ENCODE results near the gene RBM47.
A peak's percentile ranks its signal among the peaks of the same experiment; 100 is the strongest.
"Not testable (repeated sequence)": the region's sequence is repeated elsewhere in the genome, so short reads cannot be mapped to it uniquely, and the experiment has no call there.

Gene RBM47

GRCh38 chr4:40548256-40548655 lies 81.4 kb downstream of the RBM47 start:
- DNase-seq (ENCODE audit: low read depth): no peak
- no peak for TF ChIP-seq CTCF (conservative IDR thresholded peaks at IDR 0.05; ENCODE audit: low read depth, low read length)
- no peak overlapping the region for H3K4me3 ChIP-seq (ENCODE audit: low read length)

DNA sequence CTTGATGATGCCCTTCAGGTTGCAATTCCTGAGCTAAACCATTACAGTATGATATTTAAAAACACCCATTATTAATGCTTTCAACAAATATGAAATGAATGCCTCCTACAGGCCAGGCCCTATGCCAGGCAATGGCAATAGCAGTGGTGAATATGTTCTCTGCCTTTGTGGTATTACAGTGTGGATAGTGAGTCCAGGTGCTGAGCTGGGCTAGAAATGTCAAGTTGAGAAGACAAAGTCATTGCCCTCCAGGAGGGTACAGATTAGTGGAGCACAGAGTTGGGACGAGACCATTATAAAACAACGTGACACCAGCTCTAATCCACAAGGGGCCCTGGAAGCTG lies 81.9 kb downstream of the RBM47 start:
- no peak for DNase-seq (ENCODE audit: low read depth)
- no peak overlapping the region for H3K4me3 ChIP-seq (ENCODE audit: low read length)
- TF ChIP-seq CTCF (conservative IDR thresholded peaks at IDR 0.05; ENCODE audit: low read depth, low read length): peak; percentile 16

DNA sequence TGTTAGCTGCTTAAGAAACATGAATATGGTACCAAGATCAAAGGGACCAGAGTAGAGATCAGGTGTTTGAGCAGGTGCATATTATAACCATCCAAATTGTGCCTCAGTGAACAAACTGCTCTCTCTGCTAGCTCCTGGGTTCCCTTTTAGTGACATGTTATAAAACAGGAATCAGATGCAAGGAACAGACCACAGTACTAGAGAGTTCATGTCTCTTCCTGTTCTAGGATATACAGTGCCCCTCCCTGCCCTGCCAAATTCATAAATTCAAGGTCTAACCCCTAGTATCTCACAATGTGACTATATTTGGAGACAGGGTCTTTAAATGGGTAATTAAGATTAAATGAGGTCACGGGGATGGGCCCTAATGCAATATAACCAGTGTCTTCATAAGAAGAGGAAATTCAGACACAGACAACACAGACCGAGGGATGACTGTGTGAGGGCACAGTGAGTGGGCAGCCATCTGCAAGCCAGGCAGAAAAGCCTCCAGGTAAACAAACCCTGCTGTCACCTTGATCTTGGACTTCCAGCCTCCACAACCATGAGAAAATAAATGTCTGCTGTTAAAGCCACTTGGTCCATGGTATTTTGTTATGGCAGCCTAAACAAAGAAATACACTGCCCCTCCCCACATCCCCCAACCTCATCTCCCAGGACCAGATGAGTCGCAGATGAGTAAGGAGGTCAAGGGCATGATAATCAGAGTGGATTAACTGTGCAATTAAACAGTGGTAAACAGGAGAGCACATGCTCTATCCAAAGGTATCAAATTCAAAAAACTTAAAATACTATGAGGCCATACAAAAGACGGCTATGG lies 82.5 kb downstream of the RBM47 start:
- H3K4me3 ChIP-seq (ENCODE audit: low read length): no peak overlapping the region
- no peak for DNase-seq (ENCODE audit: low read depth)
- TF ChIP-seq CTCF (conservative IDR thresholded peaks at IDR 0.05; ENCODE audit: low read depth, low read length): no peak

DNA sequence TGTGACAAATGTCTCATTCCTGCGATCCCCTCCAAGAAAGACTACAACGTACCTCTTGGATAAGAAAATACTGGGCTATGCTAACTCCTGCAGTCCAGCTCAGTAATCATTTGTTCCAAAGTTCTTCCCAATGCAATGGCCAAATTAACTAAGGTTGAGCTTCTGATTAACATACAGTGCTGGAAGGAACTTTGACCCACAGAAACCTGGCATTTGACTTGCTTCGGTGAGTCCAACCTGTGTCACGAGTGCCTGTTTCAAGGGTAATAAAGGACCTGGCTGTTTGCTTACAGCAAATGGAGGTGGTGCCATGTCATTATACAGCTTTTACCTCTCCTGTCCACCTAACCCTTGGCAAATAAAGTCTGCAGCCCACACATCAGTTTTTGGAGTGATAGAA lies 83.2 kb downstream of the RBM47 start:
- H3K4me3 ChIP-seq (ENCODE audit: low read length): no peak overlapping the region
- TF ChIP-seq CTCF (conservative IDR thresholded peaks at IDR 0.05; ENCODE audit: low read depth, low read length): no peak
- DNase-seq (ENCODE audit: low read depth): no peak

- not testable (repeated sequence) for H3K4me3 ChIP-seq (ENCODE audit: low read length); DNase-seq (ENCODE audit: low read depth)
These were observed 84.2 kb downstream of the RBM47 start for GRCh38 chr4:40545487-40545886.

- no peak for TF ChIP-seq CTCF (conservative IDR thresholded peaks at IDR 0.05; ENCODE audit: low read depth, low read length)
- H3K4me3 ChIP-seq (ENCODE audit: low read length): no peak overlapping the region
- DNase-seq (ENCODE audit: low read depth): no peak
These were observed 85.4 kb downstream of the RBM47 start for GRCh38 chr4:40544221-40544620.

GRCh38 chr4:40540800-40541199 lies 88.9 kb downstream of the RBM47 start:
- TF ChIP-seq CTCF (conservative IDR thresholded peaks at IDR 0.05; ENCODE audit: low read depth, low read length): no peak

More at GRCh38 chr4:40540800-40541199, 88.9 kb downstream of the RBM47 start:
- H3K4me3 ChIP-seq (ENCODE audit: low read length): no peak overlapping the region
- DNase-seq (ENCODE audit: low read depth): no peak

All from retinal pigment epithelial cell (primary cell).